Tibial artery (tissue), 4 donors: Measurements from ENCODE around the gene SERPINH1.

Experiments
- DNase-seq, 2 donors: peaks; one replicate each; pipeline ENCODE4 v3.0.0-alpha.2; 2019
- H3K27ac ChIP-seq, 2 donors: fragments of 200-600 bp; sonication (generic) in 1 of 2; 1 replicate in 1 of 2; 2 replicates in 1 of 2; pipeline ENCODE4 v1.5.1; 2018 to 2019; ENCODE audit warnings: mild to moderate bottlenecking in 1 of 2
- H3K27me3 ChIP-seq, 2 donors: fragments of 200-600 bp; sonication (generic) in 1 of 2; one replicate each; pipeline versions ENCODE4 v1.5.1 to v1.6.0; 2016 to 2019
- H3K36me3 ChIP-seq, 3 donors: fragments of 200-600 bp; sonication (generic) in 2 of 3; one replicate each; pipeline ENCODE4 v1.5.1; 2016 to 2019; ENCODE audit warnings: mild to moderate bottlenecking in 2 of 3
- H3K4me1 ChIP-seq, 4 donors: fragments of 200-600 bp; sonication (generic) in 2 of 4; 1 replicate in 3 of 4; 2 replicates in 1 of 4; pipeline ENCODE4 v1.5.1; 2016 to 2019
- H3K4me3 ChIP-seq, 2 donors: fragments of 200-600 bp; sonication (generic) in 1 of 2; 1 replicate in 1 of 2; 2 replicates in 1 of 2; pipeline ENCODE4 v1.5.1; 2018 to 2019; ENCODE audit warnings: mild to moderate bottlenecking in 2 of 2
- H3K9me3 ChIP-seq, 3 donors: fragments of 200-600 bp; sonication (generic) in 1 of 3; one replicate each; pipeline ENCODE4 v1.5.1; 2016 to 2019
- intact Hi-C: fragments of 100-400 bp; cut with DNase I; formaldehyde crosslinking; loops from one replicate; pipeline ENCODE4 v1.15.0; 2023; ENCODE audit warnings: low total_unique reads
- TF ChIP-seq, protein P1 (sequence below), 2 experiments: fragments of 200-600 bp in 1 of 2; fragments of 450-650 bp in 1 of 2; IDR thresholded peaks; one replicate each; pipeline ENCODE4 v1.5.1; 2017 to 2019; ENCODE audit warnings: antibody characterized with exemption in 2 of 2, mild to moderate bottlenecking in 1 of 2, moderate library complexity in 1 of 2

Gene SERPINH1

DNA sequence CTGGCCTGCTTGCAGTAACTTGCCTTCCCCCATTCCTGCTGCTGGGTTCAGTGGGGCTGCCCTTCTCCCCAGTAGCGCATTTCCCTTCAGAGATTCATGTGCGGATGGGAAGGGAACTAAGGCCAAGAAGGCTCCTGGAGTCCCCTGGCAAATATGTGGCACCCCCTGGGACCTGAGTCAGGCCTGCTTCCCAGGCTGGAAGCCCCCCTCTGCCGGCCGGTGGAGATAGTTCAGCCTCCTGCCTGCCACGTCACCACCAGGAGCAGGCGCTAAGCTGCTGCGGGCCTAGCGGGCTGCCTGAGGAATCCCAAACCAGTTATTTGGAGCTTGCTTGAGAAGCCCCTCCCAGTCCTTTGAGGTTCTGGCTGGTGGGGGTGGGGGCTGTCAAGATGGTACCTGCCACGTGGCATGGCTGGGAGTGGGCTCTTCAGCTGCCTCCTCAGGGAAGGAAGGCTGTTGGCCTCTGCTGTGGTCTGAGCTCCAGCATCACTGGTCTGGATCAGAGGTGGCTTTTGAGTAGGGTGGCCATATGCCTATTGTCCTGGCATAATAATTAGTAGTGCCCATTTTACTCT, 2.0 kb downstream of the SERPINH1 start:
- DNase-seq, result peak; percentile 66 to 89
- no peaks in the 10 kb centered on the region for H3K27me3 ChIP-seq

DNA sequence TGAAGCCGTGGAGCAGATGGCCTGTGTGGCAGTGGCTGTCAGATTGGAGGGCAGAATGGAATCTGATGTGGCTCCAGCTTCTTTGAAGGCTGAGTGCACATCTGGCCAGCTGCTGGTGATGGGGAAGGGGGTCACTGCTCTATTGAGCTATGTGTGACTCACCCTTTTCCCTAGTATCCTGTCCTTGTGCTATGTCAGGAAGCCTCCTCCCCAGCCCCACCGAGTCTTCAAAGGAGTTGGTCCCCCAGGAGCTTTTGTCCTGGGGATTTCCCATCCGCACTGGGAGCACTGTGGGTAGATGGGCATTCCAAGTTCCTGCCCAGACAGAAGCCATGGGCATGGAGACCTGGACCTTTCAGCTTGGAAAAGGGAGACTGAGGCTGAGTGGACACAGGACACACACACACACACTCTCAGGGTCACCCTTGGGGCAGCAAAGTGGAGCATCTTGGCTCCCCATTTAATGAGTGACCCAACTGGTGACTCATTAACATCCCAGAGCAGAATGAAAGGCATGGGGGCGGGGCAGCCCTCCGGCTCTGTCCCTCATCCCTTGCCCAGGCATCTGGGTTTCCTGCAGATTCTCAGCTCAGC, 3.3 kb downstream of the SERPINH1 start:
- no peaks in the 10 kb centered on the region for H3K27me3 ChIP-seq
- H3K27ac ChIP-seq, result peak overlapping the region; percentile 99 to 100
- peaks cover 39 to 44% (median 42%) of the 10 kb centered on the region in 3 donors for H3K36me3 ChIP-seq
- TF ChIP-seq, protein P1, sequence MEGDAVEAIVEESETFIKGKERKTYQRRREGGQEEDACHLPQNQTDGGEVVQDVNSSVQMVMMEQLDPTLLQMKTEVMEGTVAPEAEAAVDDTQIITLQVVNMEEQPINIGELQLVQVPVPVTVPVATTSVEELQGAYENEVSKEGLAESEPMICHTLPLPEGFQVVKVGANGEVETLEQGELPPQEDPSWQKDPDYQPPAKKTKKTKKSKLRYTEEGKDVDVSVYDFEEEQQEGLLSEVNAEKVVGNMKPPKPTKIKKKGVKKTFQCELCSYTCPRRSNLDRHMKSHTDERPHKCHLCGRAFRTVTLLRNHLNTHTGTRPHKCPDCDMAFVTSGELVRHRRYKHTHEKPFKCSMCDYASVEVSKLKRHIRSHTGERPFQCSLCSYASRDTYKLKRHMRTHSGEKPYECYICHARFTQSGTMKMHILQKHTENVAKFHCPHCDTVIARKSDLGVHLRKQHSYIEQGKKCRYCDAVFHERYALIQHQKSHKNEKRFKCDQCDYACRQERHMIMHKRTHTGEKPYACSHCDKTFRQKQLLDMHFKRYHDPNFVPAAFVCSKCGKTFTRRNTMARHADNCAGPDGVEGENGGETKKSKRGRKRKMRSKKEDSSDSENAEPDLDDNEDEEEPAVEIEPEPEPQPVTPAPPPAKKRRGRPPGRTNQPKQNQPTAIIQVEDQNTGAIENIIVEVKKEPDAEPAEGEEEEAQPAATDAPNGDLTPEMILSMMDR (IDR thresholded peaks at IDR 0.05), result no peak
- intact Hi-C loops, result no loop called here
- H3K9me3 ChIP-seq, result no peaks in the 10 kb centered on the region
- H3K4me3 ChIP-seq, result peak overlapping the region; percentile 6 to 98
- peak; percentile 76 to 79 for DNase-seq
- H3K4me1 ChIP-seq, result peaks cover 0 to 81% (median 69%) of the 10 kb centered on the region in 4 donors

More for the DNA sequence above, 2.0 kb downstream of the SERPINH1 start:
- no peaks in the 10 kb centered on the region for H3K9me3 ChIP-seq
- peak overlapping the region; percentile 95 to 98 for H3K4me3 ChIP-seq
- peak overlapping the region; percentile 99 to 100 for H3K27ac ChIP-seq
- TF ChIP-seq, protein P1 (IDR thresholded peaks at IDR 0.05), result peak; percentile 59 to 72
- H3K36me3 ChIP-seq, result peaks cover 27 to 32% (median 30%) of the 10 kb centered on the region in 3 donors
- peaks cover 0 to 88% (median 79%) of the 10 kb centered on the region in 4 donors for H3K4me1 ChIP-seq
- intact Hi-C loops, result no loop called here

DNA sequence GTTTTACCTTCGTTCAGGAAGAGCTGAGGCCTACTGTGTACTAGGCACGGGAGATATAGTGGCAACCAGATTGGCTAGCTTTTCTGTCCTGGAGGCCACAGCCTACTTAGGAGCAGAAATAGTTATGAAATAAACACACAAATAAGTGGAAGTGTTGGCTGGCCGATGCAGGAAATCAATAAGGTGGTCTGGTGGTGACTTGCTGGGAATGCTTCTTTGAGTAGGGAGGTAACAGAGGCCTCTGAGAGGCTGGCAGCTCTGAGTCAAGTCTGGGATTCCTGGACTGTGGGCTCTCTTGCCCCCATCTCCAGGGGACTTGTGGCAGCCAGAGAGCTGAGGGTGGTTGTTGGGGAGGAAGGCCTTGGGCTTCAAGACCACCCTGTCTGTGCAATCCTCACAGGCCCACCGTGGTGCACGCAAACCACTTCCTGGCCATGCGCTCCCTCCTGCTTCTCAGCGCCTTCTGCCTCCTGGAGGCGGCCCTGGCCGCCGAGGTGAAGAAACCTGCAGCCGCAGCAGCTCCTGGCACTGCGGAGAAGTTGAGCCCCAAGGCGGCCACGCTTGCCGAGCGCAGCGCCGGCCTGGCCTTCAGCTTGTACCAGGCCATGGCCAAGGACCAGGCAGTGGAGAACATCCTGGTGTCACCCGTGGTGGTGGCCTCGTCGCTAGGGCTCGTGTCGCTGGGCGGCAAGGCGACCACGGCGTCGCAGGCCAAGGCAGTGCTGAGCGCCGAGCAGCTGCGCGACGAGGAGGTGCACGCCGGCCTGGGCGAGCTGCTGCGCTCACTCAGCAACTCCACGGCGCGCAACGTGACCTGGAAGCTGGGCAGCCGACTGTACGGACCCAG, 4.1 kb downstream of the SERPINH1 start:
- H3K4me3 ChIP-seq, result peak overlapping the region; percentile 6 to 98
- TF ChIP-seq, protein P1 (IDR thresholded peaks at IDR 0.05), result no peak
- DNase-seq, result no peak
- H3K27ac ChIP-seq, result peak overlapping the region; percentile 99 to 100
- intact Hi-C loops, result no loop called here
- peaks cover 48 to 53% (median 51%) of the 10 kb centered on the region in 3 donors for H3K36me3 ChIP-seq
- no peaks in the 10 kb centered on the region for H3K27me3 ChIP-seq
- no peaks in the 10 kb centered on the region for H3K9me3 ChIP-seq
- H3K4me1 ChIP-seq, result peaks cover 0 to 79% (median 60%) of the 10 kb centered on the region in 4 donors

DNA sequence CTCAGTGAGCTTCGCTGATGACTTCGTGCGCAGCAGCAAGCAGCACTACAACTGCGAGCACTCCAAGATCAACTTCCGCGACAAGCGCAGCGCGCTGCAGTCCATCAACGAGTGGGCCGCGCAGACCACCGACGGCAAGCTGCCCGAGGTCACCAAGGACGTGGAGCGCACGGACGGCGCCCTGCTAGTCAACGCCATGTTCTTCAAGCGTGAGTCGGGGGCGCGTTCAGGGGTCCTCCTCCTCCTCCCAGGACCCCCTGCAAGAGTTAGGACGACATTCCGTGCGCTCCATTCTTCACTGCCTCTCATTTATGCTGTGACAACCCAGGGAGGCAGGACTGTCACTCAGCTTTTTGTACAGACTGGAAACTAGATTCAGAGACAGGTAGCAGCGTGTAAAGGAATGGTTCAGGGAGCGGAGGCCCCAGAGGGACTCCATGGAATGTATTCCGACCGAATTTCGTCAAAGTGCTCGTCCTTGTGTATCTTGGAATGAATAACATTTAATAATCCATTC, 4.8 kb downstream of the SERPINH1 start:
- Histone ChIP-seq H3K27me3 (no peaks in the 10 kb centered on the region), H3K27ac (peak overlapping the region; percentile 26 to 99), H3K4me1 (peaks cover 0 to 72% (median 54%) of the 10 kb centered on the region in 4 donors), H3K9me3 (no peaks in the 10 kb centered on the region), H3K36me3 (peaks cover 54 to 59% (median 57%) of the 10 kb centered on the region in 3 donors), H3K4me3 (no peak overlapping the region)
- no peak for DNase-seq
- TF ChIP-seq, protein P1 (IDR thresholded peaks at IDR 0.05), result no peak
- intact Hi-C loops, result no loop called here

DNA sequence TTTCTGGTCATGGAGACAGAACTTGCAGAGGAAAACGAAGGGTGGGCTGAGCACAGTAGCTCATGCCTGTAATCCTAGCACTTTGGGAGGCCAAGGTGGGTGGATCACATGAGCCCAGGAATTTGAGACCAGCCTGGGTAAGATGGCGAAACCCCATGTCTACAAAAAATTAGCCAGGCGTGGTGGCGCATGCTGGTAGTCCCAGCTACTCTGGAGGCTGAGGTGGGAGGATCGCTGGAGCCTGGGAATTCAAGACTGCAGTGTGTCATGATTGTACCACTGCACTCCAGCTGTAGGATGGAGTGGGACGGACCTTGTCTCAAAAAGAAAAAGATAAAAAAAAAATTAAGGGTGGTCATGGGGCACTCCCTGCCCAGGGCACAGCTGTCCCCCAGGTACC, 5.9 kb downstream of the SERPINH1 start:
- peaks cover 66 to 71% (median 69%) of the 10 kb centered on the region in 3 donors for H3K36me3 ChIP-seq

More for the DNA sequence above, 5.9 kb downstream of the SERPINH1 start:
- H3K4me3 ChIP-seq, result no peak overlapping the region
- intact Hi-C loops, result no loop called here
- H3K9me3 ChIP-seq, result no peaks in the 10 kb centered on the region
- DNase-seq, result no peak
- peaks cover 0 to 74% (median 54%) of the 10 kb centered on the region in 4 donors for H3K4me1 ChIP-seq
- TF ChIP-seq, protein P1 (IDR thresholded peaks at IDR 0.05), result no peak
- no peaks in the 10 kb centered on the region for H3K27me3 ChIP-seq
- H3K27ac ChIP-seq, result peak overlapping the region; percentile 22 to 26
